Smooth muscle cell (in vitro differentiated cells): ENCODE results near the gene MAGI1. TPM values are rescaled to one million over a fixed set of nuclear protein-coding genes. Genes with fewer than 3 reads are reported as not detected.

Experiments
- DNase-seq: peaks from one replicate; lab custom pipeline; 2025; ENCODE audit not compliant: unreplicated experiment; lab: John Stamatoyannopoulos, UW
- H2AFZ ChIP-seq: fragments of 200-600 bp; sonication (generic); 2 replicates; pipeline ENCODE4 v1.6.0; 2016; ENCODE audit warnings: antibody characterized with exemption, low read depth, mild to moderate bottlenecking
- H3F3A ChIP-seq: fragments of 200-600 bp; sonication (generic); 2 replicates; pipeline ENCODE4 v1.6.0; 2017; ENCODE audit warnings: antibody characterized with exemption, low read depth
- H3K27ac ChIP-seq: fragments of 200-600 bp; sonication (generic); 2 replicates; pipeline ENCODE4 v1.5.1; 2016; ENCODE audit warnings: low read depth, mild to moderate bottlenecking
- H3K27me3 ChIP-seq: fragments of 200-600 bp; sonication (generic); 2 replicates; pipeline ENCODE4 v1.6.1; 2016; ENCODE audit warnings: low read depth, mild to moderate bottlenecking
- H3K36me3 ChIP-seq: fragments of 200-600 bp; sonication (generic); 2 replicates; pipeline ENCODE4 v1.5.1; 2016; ENCODE audit warnings: low read depth
- H3K4me1 ChIP-seq: fragments of 200-600 bp; sonication (generic); 2 replicates; pipeline ENCODE4 v1.5.1; 2016; ENCODE audit warnings: low read depth
- H3K4me2 ChIP-seq: fragments of 200-600 bp; sonication (generic); 2 replicates; pipeline ENCODE4 v1.6.0; 2016; ENCODE audit warnings: mild to moderate bottlenecking
- H3K4me3 ChIP-seq: fragments of 200-600 bp; sonication (generic); 2 replicates; pipeline ENCODE4 v1.5.1; 2016; ENCODE audit warnings: mild to moderate bottlenecking
- H3K79me2 ChIP-seq: fragments of 200-600 bp; sonication (generic); 2 replicates; pipeline ENCODE4 v1.6.0; 2016; ENCODE audit warnings: low read depth, mild to moderate bottlenecking
- H3K9ac ChIP-seq: fragments of 200-600 bp; sonication (generic); 2 replicates; pipeline ENCODE4 v1.6.0; 2016; ENCODE audit warnings: low read depth
- H3K9me3 ChIP-seq: fragments of 200-600 bp; sonication (generic); replicated peaks from 2 replicates; pipeline ENCODE4 v1.5.1; 2016; ENCODE audit warnings: low read depth
- H4K20me1 ChIP-seq: fragments of 200-600 bp; sonication (generic); 2 replicates; pipeline ENCODE4 v1.6.0; 2016; ENCODE audit warnings: low read depth
- WGBS: methylation state at CpG from one replicate; pipeline ENCODE4 v1.1.7; 2016; ENCODE audit warnings: low lambda C conversion rate; 5-methylcytosine and 5-hydroxymethylcytosine counted together
- polyA plus RNA-seq: library from polyadenylated mRNA; unstranded; fragments of >200 nt; fragmentation: Nextera tagmentation; extraction: Ambion mirVana; gene quantifications from 2 replicates; pipeline ENCODE4 v1.2.1, GENCODE V29; 2016
- total RNA-seq: library from RNA; depleted of rRNA; stranded (reverse); fragments of >200 nt; gene quantifications from 2 replicates; pipeline ENCODE4 v1.2.3, GENCODE V29; 2014
- TF ChIP-seq, protein P1 (sequence below): fragments of 200-600 bp; sonication (generic); IDR thresholded peaks from 2 replicates; pipeline ENCODE4 v1.5.1; 2017; ENCODE audit warnings: borderline replicate concordance, mild to moderate bottlenecking, antibody characterized with exemption; ENCODE audit not compliant: insufficient read depth, poor library complexity, severe bottlenecking

Gene MAGI1
- total and polyA plus RNA-seq, 2 experiments from 2014 or later, result 9.9 to 23.3 TPM

DNA sequence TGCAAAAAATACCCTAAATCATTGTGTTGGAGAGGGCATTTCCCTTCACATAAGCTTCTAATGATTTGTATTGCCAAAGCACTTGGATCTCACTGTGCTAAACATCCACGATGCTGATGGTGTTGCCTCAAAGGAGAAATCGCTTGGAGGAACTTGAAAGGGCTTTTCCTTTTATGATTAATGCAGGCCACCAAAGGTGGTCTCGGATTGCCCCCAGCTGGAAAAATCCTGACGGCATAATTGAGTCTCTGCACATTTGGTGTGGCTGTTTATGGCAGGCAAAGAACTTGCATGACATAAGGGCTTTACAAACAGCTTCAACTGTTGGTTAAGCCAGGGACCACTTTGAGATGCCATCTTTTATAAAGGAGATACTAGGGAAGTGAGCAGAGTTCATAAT, 687.0 kb downstream of the MAGI1 start:
- Histone ChIP-seq H3K4me3 (no peak overlapping the region), H3K27ac (no peak overlapping the region), H3K36me3 (no peaks in the 10 kb centered on the region), H3K79me2 (no peaks in the 10 kb centered on the region), H3K4me1 (peaks cover 5% of the 10 kb centered on the region), H2AFZ (no peak overlapping the region), H4K20me1 (no peaks in the 10 kb centered on the region), H3K27me3 (no peaks in the 10 kb centered on the region), H3F3A (no peaks in the 10 kb centered on the region), H3K4me2 (no peak overlapping the region), H3K9me3 (no peaks in the 10 kb centered on the region), H3K9ac (no peak overlapping the region)
- DNase-seq, result no peak
- TF ChIP-seq, protein P1, sequence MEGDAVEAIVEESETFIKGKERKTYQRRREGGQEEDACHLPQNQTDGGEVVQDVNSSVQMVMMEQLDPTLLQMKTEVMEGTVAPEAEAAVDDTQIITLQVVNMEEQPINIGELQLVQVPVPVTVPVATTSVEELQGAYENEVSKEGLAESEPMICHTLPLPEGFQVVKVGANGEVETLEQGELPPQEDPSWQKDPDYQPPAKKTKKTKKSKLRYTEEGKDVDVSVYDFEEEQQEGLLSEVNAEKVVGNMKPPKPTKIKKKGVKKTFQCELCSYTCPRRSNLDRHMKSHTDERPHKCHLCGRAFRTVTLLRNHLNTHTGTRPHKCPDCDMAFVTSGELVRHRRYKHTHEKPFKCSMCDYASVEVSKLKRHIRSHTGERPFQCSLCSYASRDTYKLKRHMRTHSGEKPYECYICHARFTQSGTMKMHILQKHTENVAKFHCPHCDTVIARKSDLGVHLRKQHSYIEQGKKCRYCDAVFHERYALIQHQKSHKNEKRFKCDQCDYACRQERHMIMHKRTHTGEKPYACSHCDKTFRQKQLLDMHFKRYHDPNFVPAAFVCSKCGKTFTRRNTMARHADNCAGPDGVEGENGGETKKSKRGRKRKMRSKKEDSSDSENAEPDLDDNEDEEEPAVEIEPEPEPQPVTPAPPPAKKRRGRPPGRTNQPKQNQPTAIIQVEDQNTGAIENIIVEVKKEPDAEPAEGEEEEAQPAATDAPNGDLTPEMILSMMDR, result no peak
- 92% methylated on average over 4 of the region's 4 CpGs for WGBS

DNA sequence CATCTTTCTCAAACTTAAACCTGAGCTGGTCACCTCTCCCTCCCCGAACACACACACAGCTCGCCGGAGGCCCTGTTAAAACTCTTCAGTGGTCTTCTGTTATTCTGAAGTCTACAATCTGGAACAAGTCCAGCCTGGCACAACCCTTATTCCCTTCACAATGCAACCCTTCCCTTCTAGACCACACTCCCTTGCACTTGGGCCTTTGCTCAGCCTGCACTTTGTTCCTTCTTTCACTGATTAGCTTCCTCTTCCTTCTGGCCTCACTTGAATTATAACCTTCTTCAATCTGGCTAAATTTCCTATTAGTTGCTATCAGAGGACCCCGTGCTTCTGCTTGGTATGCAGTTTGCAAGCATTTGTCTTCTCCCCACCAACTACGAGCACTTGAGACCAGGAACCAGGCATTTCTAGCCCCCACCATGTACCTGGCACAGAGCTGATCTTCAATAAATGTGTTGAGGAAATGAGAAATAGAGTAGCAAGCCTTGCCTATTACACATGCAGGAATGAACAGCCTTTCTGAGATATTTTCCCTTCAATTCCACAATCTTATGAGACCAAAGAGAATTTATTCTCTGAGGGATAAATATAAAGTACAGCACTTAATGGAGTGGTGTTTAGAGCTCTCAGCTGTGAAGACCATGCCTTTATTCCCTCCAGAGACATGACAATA, 687.8 kb downstream of the MAGI1 start:
- 98% methylated on average over 5 of the region's 5 CpGs for WGBS
- no peaks in the 10 kb centered on the region for H3K9me3 ChIP-seq
- H3K4me1 ChIP-seq, result peaks cover 4% of the 10 kb centered on the region
- H3K79me2 ChIP-seq, result no peaks in the 10 kb centered on the region
- DNase-seq, result no peak
- TF ChIP-seq, protein P1, result no peak
- no peak overlapping the region for H3K4me2 ChIP-seq
- H2AFZ ChIP-seq, result no peak overlapping the region
- H3K9ac ChIP-seq, result no peak overlapping the region
- no peak overlapping the region for H3K4me3 ChIP-seq
- no peaks in the 10 kb centered on the region for H3K27me3 ChIP-seq
- no peaks in the 10 kb centered on the region for H3F3A ChIP-seq
- H3K27ac ChIP-seq, result no peak overlapping the region
- no peaks in the 10 kb centered on the region for H4K20me1 ChIP-seq
- no peaks in the 10 kb centered on the region for H3K36me3 ChIP-seq

DNA sequence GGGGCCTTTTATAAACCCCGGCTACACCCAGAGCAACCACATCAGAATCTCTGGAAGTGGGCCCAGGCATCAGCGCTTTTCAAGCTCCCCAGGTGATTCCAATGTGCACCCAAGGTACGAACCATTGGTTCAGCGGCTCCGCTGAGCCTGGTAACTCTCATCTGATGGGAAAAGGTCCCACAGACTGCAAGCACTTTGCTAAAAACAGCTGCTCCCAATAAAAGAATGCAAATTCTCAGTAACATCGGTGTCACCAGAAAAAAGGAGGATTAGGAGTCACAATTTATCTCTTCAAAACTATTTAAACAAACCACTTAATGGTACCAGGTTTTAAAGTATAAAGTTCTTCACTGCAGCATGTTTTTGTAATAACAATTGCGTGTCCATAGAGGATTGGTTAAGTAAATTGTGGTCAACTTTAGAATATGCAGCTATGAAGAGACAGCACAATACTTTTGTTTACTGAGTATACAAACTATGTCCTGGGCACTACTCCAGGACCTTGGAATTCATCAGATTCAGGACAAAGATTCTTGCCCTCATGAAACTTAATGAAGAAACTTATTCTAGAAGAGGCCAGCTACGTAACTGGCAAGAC, 690.2 kb downstream of the MAGI1 start:
- Histone ChIP-seq H3K79me2 (no peaks in the 10 kb centered on the region), H4K20me1 (no peaks in the 10 kb centered on the region), H2AFZ (no peak overlapping the region), H3K36me3 (no peaks in the 10 kb centered on the region), H3F3A (no peaks in the 10 kb centered on the region), H3K9ac (no peak overlapping the region), H3K27ac (no peak overlapping the region), H3K4me3 (no peak overlapping the region), H3K9me3 (no peaks in the 10 kb centered on the region), H3K27me3 (no peaks in the 10 kb centered on the region), H3K4me1 (no peaks in the 10 kb centered on the region), H3K4me2 (no peak overlapping the region)
- DNase-seq, result no peak
- 75% methylated on average over 8 of the region's 8 CpGs for WGBS
- TF ChIP-seq, protein P1, result no peak

DNA sequence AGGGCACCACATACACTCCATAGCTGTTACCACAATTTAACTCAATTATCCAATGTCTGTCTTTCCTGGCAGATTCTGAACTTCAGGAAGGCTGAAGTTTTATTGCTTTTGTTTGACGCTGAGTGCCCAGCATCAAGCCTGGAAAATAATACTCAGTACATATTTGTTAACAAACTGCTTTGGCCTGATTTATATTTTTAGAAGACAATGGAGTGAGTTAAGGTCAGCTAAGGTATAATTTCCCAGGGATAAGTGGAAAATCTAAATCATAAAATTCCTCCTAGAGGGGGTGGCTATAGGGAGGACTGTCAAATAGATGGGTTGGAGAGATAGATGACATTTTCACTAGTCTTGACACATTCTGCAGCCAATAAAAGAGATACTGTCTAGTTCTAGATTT, 691.6 kb downstream of the MAGI1 start:
- H3K27ac ChIP-seq, result no peak overlapping the region
- H3K4me1 ChIP-seq, result no peaks in the 10 kb centered on the region
- no peaks in the 10 kb centered on the region for H3F3A ChIP-seq
- H3K27me3 ChIP-seq, result no peaks in the 10 kb centered on the region
- H3K9me3 ChIP-seq, result no peaks in the 10 kb centered on the region
- DNase-seq, result no peak
- TF ChIP-seq, protein P1, result no peak
- WGBS, result 80% methylated on average over 1 of the region's 1 CpG
- no peak overlapping the region for H2AFZ ChIP-seq
- no peak overlapping the region for H3K9ac ChIP-seq
- H3K4me2 ChIP-seq, result no peak overlapping the region
- no peaks in the 10 kb centered on the region for H4K20me1 ChIP-seq
- no peak overlapping the region for H3K4me3 ChIP-seq
- no peaks in the 10 kb centered on the region for H3K36me3 ChIP-seq
- H3K79me2 ChIP-seq, result no peaks in the 10 kb centered on the region
